ENCODE data around the gene ZDHHC5.
"Not testable (repeated sequence)": the region's sequence is repeated elsewhere in the genome, so short reads cannot be mapped to it uniquely, and the experiment has no call there.

ZDHHC5 gene

DNA sequence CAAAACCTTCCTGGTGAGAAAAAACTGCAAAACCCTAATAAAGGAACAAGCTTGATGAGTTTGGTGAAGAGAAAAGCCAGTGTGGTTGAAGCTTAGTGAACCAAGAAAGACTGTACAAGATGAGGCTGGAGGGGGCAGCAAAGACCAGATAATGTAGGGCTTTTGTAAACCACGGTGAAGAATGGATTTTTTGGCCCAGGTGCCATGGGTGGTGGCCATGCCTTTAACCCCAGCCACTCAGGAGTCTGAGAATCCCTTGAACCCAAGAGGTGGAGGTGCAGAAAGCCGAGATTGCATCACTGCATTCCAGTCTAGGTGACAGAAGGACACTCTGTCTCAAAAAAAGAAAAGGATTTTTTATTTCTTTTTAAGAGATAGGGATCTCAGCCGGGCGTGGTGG, 5.0 kb upstream of the ZDHHC5 start:
- DNase-seq (ENCODE audit: low read depth in 2 of 2, low spot score in 1 of 2): no peak

DNA sequence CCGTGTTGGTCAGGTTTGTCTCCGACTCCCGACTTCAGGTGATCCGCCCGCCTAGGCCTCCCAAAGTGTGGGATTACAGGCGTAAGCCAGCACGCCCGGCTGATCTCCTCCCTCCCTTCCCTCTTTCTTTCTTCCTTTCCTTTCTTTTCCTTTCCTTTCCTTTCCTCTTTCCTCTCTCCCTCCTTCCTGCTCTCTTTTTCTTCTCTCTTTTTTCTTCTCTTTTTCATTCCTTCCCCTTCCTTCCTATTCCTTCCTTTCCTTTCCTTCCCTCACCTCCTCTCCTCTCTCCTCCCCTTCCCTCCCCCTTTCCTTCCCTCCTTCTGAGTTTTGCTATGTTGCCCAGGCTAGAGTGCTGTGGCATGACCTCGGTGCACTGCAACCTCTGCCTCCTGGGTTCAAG, 3.9 kb upstream of the ZDHHC5 start:
- DNase-seq (ENCODE audit: low read depth in 2 of 2, low spot score in 1 of 2): no peak

DNA sequence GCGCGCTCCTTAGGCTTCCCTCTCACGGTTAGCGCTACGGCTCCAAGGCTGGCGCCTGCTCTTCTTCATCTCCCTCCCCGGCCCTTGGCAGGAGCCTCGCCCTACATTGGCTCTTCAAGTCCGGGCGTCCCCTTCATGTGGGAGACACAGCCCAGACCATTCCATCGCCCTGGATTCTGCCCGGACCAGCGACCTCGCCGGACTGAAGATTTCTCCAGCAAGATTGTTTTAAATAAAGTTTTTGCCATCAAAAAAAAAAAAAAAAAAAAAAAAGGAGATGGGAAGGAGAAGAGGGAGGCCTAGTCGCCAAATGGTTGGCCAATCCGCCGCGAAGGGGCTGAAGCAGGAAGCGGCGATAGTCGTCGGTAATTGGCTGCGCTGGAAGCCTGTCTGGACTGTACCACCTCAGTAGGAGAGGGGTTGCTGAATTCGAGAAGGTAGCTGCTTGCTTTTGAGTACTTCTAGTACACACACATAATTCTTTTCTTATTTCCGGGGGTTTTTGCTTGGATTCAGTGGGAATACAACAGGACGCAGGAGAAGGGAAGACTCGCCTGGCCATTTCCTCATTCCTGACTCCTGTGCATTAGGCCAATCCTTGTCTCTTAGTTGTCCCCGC, 688 bp upstream of the ZDHHC5 start:
- DNase-seq (ENCODE audit: low read depth in 2 of 2, low spot score in 1 of 2): peak; percentile 86 to 89

DNA sequence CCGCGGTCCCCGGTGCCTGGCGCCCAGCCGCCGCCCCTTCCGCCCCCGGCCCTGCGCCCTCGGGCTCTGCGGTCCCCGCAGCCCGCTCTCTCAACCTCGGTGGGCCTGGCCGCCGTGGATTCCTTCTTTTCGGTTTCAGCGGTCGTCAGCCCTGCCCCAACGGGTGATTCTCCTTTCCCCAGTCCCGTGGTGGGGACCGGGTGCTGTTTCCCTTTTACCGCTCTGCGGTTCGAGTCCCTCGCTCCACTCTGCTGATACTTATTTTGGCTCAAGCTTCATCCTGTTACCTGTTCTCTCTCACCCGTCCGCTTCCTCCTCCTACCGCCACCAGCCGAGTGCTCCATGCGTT, 494 bp downstream of the ZDHHC5 start:
- DNase-seq (ENCODE audit: low read depth in 2 of 2, low spot score in 1 of 2): peak in 1 of 2 donors; percentile 13

DNA sequence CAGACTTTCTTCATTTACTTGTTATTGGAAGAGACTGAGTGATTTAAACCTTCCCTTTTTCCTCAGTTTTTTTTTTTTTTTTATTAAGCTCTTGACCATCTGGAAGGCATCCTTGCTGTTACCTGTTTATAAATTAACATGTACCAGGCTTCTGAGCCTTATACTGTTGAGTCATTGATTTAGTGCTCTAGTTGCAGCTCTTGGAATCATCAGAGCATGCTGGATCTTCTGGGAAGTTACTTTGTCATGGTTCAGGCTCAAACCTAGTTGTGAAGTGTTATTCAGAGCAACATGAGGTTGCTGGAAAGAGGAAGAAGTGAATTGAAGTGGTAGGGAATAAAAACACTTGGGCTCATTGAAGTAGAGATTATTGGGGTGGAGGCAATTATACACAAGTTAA, 6.3 kb downstream of the ZDHHC5 start:
- DNase-seq (ENCODE audit: low read depth in 2 of 2, low spot score in 1 of 2): no peak

DNA sequence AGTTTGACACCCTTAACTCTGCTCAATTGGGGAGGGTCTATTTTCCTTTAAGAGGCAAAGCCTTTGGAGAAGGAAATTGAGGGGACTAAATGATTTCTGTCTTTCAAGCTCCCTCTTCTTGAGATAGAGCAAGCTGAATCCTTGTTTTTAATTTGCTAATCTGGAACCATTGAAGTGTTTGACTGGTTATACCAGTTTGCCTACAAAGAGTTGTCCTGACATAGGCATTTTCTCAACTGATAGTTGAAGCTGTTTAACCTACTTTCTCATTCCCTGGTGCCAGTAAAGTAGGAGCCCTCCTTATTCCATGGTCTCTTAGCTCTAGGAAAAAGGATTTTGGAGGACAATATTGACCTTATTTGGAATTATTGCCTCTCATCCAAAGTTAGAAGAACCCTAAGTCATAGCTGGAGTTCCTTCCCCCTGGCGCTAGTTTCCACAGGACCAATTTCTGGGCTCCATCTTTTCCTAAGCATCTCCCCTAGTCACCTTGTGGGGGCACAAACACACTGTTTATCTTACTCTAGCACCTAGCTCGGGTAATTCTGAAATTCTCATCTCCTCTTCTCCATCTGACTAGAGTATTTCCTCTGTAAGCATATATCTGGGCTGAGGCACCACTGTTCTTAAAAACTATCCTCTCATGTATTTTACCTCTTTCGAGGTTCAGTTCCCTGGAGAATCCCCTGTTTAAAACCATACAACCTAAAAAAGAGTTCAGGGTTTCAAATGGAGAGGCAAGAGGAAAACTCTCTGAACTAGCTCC, 7.4 kb downstream of the ZDHHC5 start:
- DNase-seq (ENCODE audit: low read depth in 2 of 2, low spot score in 1 of 2): no peak

DNA sequence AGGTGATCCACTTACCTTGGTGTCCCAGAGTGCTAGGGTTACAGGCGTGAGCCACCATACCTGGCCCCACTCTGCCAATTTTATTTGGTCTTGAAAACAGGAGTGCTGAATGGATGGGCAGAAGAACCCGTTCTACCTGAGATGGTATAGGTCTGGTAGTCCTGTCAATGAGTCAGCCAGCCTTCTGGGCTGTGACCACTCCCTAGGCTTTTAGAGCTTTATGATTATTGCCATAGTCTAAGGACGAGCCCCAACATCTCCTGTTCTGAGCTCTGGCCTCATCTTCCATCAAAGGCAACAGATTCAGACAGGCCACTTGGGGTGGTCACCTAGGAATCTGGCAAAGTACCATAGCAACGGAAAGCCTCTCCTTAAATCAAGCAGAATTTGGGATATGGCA, 11.5 kb downstream of the ZDHHC5 start:
- DNase-seq (ENCODE audit: low read depth in 2 of 2, low spot score in 1 of 2): no peak

DNA sequence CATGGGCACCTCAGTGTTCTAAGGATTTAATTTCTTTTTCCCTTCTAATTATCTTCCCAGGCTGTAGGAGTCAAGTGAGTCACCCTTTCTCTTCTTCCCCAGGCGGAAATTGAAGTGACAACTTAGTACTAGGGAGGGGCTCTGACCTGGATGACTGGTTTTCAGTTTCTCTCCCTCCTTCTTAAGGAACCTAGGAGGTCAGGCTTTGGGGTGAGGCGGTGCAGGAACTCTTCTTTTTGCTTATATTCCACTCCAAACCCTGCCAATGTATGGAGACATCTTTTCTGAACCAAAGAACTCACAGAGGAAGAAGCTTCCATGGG, 12.6 kb downstream of the ZDHHC5 start:
- DNase-seq (ENCODE audit: low read depth in 2 of 2, low spot score in 1 of 2): no peak

DNA sequence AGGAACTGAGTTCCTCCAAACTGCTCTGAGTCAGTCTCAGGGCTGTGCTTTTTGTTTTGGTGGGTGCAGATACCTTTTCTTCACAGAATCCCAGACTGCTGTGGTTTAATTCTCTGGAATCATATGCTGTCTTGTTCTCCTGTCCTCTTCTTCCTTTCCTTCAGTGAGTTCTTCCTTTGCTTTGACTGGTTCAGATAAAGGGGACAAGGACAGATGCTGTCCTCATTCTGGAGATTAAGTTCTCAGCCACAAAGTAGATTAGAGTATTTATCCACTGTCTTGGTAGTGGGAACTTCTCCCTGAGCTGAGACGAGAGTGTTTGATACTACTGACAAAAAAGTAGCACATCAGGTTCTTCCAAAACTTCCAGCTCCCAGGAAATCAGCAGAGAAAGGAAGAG, 13.3 kb downstream of the ZDHHC5 start:
- DNase-seq (ENCODE audit: low read depth in 2 of 2, low spot score in 1 of 2): no peak

DNA sequence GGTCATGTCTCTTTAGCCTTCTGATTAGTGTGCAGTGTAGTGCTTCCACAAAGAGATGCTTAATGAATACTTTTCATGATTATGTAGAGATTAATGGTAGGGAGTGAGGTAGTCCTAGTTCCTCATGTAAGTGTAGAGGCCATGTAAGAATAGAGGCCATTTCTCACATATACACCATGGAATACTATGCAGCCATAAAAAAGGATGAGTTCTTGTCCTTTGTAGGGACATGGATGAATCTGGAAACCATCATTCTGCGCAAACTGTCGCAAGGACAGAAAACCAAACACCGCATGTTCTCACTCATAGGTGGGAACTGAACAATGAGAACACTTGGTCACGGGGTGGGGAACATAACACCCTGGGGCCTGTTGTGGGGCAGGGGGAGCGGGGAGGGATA, 22.6 kb downstream of the ZDHHC5 start:
- DNase-seq (ENCODE audit: low read depth in 2 of 2, low spot score in 1 of 2): not testable (repeated sequence)

DNA sequence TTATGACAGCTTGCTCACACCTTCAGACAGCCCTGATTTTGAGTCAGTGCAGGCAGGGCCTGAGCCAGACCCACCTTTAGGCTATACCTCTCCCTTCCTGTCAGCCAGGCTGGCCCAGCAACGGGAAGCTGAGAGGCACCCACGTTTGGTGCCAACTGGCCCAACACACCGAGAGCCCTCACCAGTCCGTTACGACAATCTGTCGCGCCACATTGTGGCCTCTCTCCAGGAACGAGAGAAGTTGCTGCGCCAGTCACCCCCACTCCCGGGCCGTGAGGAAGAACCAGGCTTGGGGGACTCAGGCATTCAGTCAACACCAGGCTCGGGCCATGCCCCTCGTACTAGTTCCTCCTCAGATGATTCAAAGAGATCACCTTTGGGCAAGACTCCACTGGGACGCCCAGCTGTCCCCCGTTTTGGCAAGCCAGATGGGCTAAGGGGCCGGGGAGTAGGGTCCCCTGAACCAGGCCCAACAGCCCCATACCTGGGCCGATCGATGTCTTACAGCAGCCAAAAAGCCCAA, 31.0 kb downstream of the ZDHHC5 start:
- DNase-seq (ENCODE audit: low read depth in 2 of 2, low spot score in 1 of 2): no peak

DNA sequence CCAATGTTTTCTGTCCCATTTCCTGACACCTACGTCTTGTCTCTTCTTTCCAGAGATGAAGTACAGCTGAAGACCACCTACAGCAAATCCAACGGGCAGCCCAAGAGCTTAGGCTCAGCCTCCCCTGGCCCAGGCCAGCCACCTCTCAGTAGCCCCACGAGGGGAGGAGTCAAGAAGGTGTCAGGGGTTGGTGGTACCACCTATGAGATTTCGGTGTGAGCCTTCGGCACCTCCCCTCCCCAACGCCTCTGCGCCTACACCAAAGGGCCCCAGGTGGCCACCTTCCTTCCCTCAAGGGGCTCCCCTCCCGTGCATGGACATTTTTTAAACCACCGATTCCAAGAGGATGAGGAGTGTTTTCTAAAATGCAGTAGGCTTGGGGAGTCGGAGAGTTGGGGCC, 31.9 kb downstream of the ZDHHC5 start:
- DNase-seq (ENCODE audit: low read depth in 2 of 2, low spot score in 1 of 2): no peak

DNA sequence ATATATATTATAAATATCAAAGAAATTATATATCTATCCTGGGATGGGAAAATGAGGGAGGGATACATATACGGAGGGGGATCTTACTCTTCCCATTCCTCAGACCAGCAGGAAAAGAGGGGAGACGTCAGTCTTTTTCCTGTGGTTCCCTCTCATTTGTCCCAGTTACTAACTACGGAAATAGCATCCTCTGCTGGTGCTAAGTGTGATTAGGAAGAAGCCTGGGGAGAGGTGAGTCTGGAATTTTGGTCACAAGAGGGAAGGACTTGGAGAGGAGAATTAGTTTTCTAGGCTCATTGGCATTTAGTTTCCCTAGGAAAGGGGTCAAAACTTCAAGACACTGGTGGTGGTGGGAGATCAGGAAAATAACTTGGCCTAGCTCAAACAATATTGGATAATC, 32.5 kb downstream of the ZDHHC5 start:
- DNase-seq (ENCODE audit: low read depth in 2 of 2, low spot score in 1 of 2): no peak

DNA sequence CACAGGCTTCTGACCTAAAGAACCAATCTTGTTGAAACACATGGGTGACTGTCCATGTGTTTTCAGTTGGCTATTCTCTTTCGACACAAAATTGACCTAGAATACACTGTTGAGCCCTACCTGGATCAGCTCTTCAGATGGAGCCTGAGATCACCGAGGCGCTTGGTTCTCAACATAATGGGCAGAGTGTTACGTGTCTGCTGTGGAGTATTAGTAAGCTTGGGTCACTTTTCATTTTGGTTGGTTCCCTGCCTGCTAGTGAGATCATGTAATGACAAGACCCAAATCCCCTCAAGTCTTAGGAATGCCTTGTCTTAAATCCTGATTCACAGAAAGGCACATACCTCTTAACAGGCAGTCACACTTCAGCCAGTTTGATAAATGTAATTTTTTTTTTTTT, 35.4 kb downstream of the ZDHHC5 start:
- no peak for DNase-seq (ENCODE audit: low read depth in 2 of 2, low spot score in 1 of 2)

DNA sequence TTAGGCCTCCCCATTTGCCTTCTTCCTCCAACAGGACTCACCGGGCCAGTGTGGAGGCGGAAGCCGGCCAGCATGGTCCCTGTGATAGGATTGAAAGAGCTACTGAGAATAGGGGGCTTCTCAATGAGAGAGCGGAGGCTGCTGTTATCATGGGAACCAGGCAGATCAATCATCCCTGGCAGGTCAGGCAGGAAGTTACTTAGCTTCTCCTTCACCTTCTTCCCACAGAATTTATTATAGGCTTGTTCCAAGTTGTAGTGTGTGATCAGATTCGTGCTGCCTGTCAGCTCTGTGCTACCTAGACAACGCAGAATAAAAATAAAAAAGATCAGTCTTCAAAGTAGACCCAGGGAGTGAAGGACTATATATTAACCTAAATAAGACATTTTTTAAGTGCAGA, 37.0 kb downstream of the ZDHHC5 start:
- DNase-seq (ENCODE audit: low read depth in 2 of 2, low spot score in 1 of 2): no peak

DNA sequence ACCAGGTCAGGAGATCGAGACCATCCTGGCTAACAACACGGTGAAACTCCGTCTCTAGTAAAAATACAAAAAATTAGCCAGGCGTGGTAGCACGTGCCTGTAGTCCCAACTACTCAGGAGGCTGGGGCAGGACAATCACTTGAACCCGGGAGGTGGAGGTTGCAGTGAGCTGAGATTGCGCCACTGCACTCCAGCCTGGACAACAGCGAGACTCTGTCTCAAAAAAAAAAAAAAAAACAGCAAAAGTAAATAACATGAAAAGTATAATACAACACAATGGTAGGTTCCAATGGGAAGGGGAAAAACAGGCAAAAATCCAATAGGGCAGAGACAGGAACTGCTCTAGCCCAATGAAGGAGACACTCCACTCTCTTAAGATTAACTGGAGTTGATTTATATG, 37.5 kb downstream of the ZDHHC5 start:
- DNase-seq (ENCODE audit: low read depth in 2 of 2, low spot score in 1 of 2): not testable (repeated sequence)

DNA sequence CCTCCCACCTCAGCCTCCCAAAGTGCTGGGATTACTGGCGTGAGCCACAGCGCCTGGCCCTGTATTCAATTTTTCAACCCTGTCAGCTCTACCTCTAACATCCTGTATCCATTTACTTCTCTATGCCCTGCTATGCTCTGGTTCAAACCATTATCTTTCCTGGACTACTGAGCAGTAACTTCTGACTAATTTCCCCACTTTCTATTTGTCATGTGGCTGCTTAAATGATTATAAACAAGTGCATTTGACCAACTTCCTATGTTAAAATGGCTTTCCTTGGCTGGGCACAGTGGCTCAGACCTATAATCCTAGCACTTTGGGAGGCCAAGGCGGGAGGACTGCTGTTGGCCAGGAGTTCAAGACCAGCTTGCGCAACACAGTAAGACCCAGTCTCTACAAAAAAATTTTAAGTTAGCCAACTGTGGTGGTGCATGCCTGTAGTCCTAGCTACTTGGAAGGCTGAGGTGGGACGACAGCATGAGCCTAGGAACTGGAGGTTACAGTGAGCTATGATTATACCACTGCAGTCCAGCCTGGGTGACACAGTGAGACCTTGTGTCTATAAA, 42.0 kb downstream of the ZDHHC5 start:
- DNase-seq (ENCODE audit: low read depth in 2 of 2, low spot score in 1 of 2): no peak

DNA sequence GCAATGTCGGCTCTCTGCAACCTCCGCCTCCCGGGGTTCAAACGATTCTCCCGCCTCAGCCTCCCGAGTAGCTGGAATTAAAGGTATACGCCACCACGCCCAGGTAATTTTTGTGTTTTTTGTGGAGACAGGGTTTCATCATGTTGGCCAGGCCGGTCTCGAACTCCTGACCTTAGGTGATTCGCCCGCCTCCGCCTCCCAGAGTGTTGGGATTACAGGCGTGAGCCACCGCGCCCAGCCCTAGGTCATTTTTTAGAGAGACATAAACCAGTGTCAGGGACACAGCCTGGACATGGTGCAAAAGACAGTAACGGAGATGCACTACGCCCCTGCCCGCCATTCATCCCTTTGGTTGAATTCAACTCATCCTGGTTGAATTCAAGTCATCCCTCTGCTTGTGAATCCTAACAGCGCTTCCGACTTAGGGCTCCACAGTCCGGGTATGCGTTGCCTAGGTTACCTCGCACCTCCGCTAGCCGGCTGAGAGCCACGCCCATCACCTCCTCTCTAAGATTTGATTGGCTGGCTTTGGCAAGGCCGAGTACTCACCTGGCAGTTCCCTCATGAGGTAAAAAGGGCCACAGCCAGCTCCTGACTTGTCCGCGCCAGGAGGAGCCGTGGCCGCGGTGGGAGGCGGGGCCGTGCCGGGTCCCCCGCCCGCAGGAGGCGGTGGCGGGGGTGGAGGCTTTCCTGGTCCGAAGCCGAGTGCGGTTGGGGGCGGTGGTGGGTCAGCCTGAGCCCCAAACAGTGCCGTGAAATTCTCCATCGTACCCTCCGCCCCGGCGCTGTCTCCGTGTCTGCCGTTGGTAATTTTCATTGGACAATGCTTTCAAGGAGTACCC, 43.7 kb downstream of the ZDHHC5 start, which contains the start of gene MED19:
MED19 (minus strand) TSS at position 802 of the 842 bp plus-strand sequence; CDS start at position 766, 36 bp downstream.
- DNase-seq (ENCODE audit: low read depth in 2 of 2, low spot score in 1 of 2): peak; percentile 53 to 55

DNA sequence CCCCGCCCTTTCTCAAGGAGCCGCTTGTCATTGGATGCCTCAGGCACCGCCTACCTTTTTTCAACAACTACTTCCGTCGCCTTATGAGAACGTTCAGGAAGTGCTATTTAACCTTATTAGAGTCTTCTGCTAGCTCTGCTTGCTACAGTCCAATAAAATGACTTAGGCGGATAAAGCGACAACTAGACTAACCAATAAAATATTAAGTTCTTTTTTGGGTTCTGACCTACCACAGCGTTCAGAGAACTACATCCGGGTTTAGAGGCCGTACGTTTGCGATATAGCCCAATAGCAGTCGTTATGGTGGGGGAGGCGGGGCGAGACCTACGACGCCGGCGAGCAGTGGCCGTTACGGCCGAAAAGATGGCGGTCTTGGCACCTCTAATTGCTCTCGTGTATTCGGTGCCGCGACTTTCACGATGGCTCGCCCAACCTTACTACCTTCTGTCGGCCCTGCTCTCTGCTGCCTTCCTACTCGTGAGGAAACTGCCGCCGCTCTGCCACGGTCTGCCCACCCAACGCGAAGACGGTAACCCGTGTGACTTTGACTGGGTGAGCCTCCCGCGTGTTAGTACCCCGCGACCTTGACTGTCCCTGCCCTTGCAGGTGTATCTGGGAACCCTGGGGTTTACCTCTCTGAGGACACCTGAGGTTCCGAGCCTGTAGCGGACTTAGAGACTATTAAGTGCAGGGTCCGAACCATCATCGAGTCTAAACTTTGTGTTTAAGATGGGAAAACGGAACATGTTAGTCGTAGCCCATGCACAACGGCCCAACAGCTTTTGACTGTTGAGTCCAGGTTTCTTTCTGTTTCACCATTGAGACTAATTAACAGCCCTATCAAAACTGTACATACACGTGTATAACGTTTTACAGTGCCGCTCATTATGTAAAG, 44.6 kb downstream of the ZDHHC5 start, which contains the start of gene TMX2:
TMX2 (plus strand) TSS at position 338 of the 895 bp plus-strand sequence; CDS start at position 364, 26 bp downstream.
- peak; percentile 69 to 82 for DNase-seq (ENCODE audit: low read depth in 2 of 2, low spot score in 1 of 2)

DNA sequence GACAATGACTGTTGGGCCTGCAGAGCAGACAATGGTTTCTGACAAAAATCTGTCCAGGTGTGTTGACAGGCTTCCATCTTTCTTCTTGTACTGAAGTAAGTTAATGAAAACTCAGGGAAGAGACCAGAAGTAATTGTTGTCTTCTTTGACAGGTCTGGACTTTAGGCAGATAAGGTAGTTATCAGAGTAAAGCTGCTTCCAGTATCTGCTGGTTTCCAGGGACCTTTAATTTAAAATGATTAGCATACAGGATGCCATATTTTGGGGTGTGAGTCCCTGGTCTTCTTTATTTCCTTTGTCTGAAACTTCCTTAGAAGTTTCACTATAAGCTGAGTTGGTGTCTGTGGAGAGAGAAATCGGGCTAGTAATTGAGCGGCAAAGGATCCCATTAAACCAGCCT, 45.9 kb downstream of the ZDHHC5 start:
- DNase-seq (ENCODE audit: low read depth in 2 of 2, low spot score in 1 of 2): no peak
